Left lung (tissue), 10 donors: ENCODE results near the gene FGF6. TPM values are rescaled to one million over a fixed set of nuclear protein-coding genes. Genes with fewer than 3 reads are reported as not detected.

Experiments
- ATAC-seq: fragments of 200-7000 bp; cut with Tn5 transposase; one replicate; pipeline ENCODE4 v1.9.1; 2020; ENCODE audit warnings: moderate library complexity
- DNase-seq, 4 donors: peaks; one replicate each; pipeline ENCODE4 v3.0.0-alpha.2; 2013 to 2020
- H3K27ac ChIP-seq, 2 donors: fragments of 200-600 bp; sonication (generic) in 1 of 2; one replicate each; pipeline versions ENCODE4 v1.5.0 to v1.8.0; 2020 to 2021
- H3K27me3 ChIP-seq, 2 donors: fragments of 200-600 bp; sonication (generic) in 1 of 2; one replicate each; pipeline versions ENCODE4 v1.5.0 to v1.8.0; 2020 to 2021
- H3K36me3 ChIP-seq, 2 donors: fragments of 200-600 bp; sonication (generic) in 1 of 2; one replicate each; pipeline versions ENCODE4 v1.5.0 to v1.8.0; 2020 to 2021
- H3K4me1 ChIP-seq, 2 donors: fragments of 200-600 bp; one replicate each; pipeline ENCODE4 v1.8.0; 2021
- H3K4me3 ChIP-seq, 2 donors: fragments of 200-600 bp; sonication (generic) in 1 of 2; one replicate each; pipeline versions ENCODE4 v1.5.0 to v1.8.0; 2020 to 2021; ENCODE audit warnings: mild to moderate bottlenecking in 1 of 2
- H3K9me3 ChIP-seq, 2 donors: fragments of 200-600 bp; sonication (generic) in 1 of 2; one replicate each; pipeline versions ENCODE4 v1.5.0 to v1.8.0; 2020 to 2021
- intact Hi-C, 2 donors: fragments of 100-400 bp; cut with DNase I; formaldehyde crosslinking; loops; one replicate each; pipeline versions ENCODE4 v1.11.2 to v1.14.2; 2022
- polyA plus RNA-seq, 6 donors: library from polyadenylated mRNA; unstranded; fragments of 120-200 nt; gene quantifications; one replicate each; pipeline ENCODE4 v1.2.1, GENCODE V29; 2013; ENCODE audit not compliant: insufficient read length in 6 of 6
- total RNA-seq, 2 donors: library from RNA; stranded (reverse); fragmentation: NEBNext Ultra II Directional; extraction: Animal tissue kit (Norgen Biotek cat#: 25700); gene quantifications; one replicate each; pipeline ENCODE4 v1.2.1, GENCODE V29; 2021
- TF ChIP-seq, protein P1 (sequence below), 2 donors: fragments of 200-600 bp; sonication (generic) in 1 of 2; IDR thresholded peaks; one replicate each; pipeline versions ENCODE4 v1.5.0 to v1.8.0; 2021; ENCODE audit warnings: antibody characterized with exemption in 2 of 2
- donor health status: DM: no; HTN: yes; CAD: no.
- donor health status: DM: no; HTN: no; CAD: no.

The FGF6 gene
- total and polyA plus RNA-seq, 8 donors, result not detected

DNA sequence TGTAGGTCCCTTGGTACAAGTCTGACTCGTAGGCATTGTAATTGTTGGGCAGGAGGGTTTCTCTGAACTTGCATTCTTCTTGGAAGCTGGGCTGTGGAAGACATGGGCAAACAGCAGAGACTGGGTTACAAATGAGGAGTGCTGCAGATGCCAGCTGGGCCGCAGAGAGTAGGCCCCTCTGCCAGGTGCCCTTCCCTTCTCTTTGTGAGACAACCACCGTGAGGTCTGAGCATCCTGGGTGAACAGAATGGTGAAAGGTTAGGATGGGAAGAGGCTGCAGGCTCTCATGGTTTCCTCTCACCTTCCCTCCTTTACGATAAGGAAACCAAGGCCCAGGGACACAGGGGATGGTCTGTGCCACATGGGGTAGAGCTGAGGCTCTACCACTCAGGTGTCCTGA lies 11.3 kb downstream of the FGF6 start:
- intact Hi-C loops, result no loop called here
- TF ChIP-seq, protein P1, sequence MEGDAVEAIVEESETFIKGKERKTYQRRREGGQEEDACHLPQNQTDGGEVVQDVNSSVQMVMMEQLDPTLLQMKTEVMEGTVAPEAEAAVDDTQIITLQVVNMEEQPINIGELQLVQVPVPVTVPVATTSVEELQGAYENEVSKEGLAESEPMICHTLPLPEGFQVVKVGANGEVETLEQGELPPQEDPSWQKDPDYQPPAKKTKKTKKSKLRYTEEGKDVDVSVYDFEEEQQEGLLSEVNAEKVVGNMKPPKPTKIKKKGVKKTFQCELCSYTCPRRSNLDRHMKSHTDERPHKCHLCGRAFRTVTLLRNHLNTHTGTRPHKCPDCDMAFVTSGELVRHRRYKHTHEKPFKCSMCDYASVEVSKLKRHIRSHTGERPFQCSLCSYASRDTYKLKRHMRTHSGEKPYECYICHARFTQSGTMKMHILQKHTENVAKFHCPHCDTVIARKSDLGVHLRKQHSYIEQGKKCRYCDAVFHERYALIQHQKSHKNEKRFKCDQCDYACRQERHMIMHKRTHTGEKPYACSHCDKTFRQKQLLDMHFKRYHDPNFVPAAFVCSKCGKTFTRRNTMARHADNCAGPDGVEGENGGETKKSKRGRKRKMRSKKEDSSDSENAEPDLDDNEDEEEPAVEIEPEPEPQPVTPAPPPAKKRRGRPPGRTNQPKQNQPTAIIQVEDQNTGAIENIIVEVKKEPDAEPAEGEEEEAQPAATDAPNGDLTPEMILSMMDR (IDR thresholded peaks at IDR 0.05), result no peak
- no peak overlapping the region for H3K4me3 ChIP-seq
- H3K27ac ChIP-seq, result no peak overlapping the region
- no peak for DNase-seq
- ATAC-seq, result no peak
- H3K27me3 ChIP-seq, result peaks cover 0 to 9% of the 10 kb centered on the region in 2 donors
- no peaks in the 10 kb centered on the region for H3K9me3 ChIP-seq
- H3K36me3 ChIP-seq, result no peaks in the 10 kb centered on the region
- peaks cover 0 to 10% of the 10 kb centered on the region in 2 donors for H3K4me1 ChIP-seq

DNA sequence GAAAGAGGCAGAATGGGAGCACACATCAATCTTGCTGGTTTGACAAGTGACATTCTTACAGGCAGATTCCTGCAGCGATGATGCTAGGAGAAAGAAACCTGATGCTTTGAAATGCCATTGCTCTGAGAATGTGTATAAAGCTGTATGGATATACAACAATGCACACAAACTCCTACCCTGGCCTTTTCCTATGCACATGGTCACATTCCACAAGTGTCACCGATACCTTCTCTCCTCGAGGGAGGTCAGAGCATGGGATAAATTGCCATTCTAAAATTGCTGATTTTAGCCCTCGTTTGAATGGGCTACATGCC lies 11.9 kb downstream of the FGF6 start:
- Histone ChIP-seq H3K27ac (no peak overlapping the region), H3K4me3 (no peak overlapping the region), H3K36me3 (no peaks in the 10 kb centered on the region), H3K4me1 (peaks cover 0 to 4% of the 10 kb centered on the region in 2 donors), H3K27me3 (peaks cover 0 to 9% of the 10 kb centered on the region in 2 donors), H3K9me3 (no peaks in the 10 kb centered on the region)
- ATAC-seq (no peak), DNase-seq (no peak)
- intact Hi-C loops, result no loop called here
- TF ChIP-seq, protein P1 (IDR thresholded peaks at IDR 0.05), result no peak

DNA sequence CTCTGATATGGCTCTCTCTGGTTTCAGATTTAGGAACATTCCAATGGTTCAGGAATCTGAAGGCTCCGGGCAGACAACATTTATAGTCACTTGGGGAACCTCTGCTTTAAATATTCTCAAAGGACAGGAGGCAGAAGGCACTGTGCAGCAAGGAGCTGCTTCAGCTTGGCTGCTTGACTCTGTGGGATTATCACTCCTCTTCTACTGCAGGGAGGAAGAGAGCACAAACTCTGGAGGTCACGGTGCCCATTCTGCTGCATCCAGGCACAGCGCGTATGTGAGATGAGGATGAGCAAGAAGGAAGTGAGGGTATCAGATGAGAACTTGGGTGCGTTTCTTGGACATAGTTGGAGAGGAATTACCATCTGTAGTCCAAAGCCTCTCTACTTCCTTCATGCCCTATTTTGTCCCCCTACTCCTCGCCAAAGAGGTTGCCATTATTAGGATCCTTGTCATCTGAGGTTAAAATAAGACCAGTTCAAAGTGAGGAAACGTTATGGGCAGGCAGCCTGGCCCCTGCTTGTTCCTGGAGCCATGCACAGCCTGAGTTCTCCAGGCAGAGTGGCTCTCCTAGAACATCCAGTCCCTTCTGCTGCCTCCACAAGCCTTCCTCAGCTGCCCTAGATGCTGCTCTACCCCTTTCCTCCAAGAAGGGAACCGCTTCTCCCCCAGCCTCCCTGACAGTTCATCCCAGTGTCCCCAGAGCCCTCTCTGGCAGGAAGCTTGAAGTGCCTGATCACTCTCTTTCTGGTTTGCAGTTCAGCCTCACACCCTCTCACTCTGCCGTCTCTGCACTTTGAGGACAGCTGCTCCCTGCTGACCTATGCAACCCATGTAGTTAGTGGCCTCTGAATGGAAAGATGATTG lies 12.5 kb downstream of the FGF6 start:
- no peaks in the 10 kb centered on the region for H3K9me3 ChIP-seq
- ATAC-seq, result no peak
- H3K36me3 ChIP-seq, result no peaks in the 10 kb centered on the region

DNA sequence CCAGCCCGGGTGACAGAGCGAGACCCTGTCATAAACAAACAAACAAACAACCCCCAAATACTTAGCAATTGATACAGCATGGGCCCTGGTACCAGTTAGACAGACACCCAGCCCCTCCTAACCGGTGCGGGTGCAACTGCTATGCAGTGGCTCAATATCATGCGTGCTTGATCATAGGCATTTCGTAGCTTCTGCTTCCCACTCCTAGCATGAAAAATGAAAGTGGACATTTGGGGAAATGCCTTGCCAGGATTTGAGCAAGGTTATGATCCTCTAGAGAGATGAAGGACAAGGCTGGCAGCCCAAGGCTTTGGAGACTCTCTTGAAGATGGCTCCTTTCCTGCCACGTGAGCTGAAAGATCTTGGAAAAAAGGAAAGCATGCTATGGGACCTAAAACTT lies 13.7 kb downstream of the FGF6 start:
- no peaks in the 10 kb centered on the region for H3K36me3 ChIP-seq
- no peak overlapping the region for H3K4me3 ChIP-seq
- ATAC-seq, result no peak
- peaks cover 0 to 16% of the 10 kb centered on the region in 2 donors for H3K27me3 ChIP-seq
- peaks cover 0 to 4% of the 10 kb centered on the region in 2 donors for H3K4me1 ChIP-seq
- H3K27ac ChIP-seq, result no peak overlapping the region
- intact Hi-C loops, result no loop called here
- TF ChIP-seq, protein P1 (IDR thresholded peaks at IDR 0.05), result no peak
- no peaks in the 10 kb centered on the region for H3K9me3 ChIP-seq
- DNase-seq, result no peak

More for the DNA sequence above, 12.5 kb downstream of the FGF6 start:
- Histone ChIP-seq H3K4me1 (peaks cover 0 to 4% of the 10 kb centered on the region in 2 donors), H3K4me3 (no peak overlapping the region), H3K27ac (no peak overlapping the region), H3K27me3 (peaks cover 0 to 9% of the 10 kb centered on the region in 2 donors)
- intact Hi-C loops, result no loop called here
- TF ChIP-seq, protein P1 (IDR thresholded peaks at IDR 0.05), result no peak
- DNase-seq, result no peak

DNA sequence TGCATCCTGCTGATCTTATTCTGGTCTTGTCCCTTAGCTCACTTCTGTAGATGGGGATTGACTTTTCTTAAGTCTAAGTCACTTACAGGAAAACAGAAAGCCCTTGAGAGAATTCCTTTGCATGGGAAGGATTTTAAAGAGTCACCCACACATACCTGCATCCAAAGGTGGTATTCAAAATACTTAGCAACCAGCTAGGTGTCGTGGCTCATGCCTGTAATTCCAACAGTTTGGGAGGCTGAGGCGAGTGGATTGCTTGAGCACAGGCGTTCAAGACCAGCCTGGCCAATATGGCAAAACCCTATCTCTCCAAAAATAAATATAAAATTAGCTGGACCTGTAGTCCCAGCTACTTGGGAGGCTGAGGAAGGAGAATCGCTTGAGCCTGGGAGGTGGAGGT lies 14.2 kb downstream of the FGF6 start:
- TF ChIP-seq, protein P1 (IDR thresholded peaks at IDR 0.05), result no peak
- H3K27ac ChIP-seq, result no peak overlapping the region
- H3K4me1 ChIP-seq, result peaks cover 0 to 4% of the 10 kb centered on the region in 2 donors
- H3K27me3 ChIP-seq, result peaks cover 0 to 21% of the 10 kb centered on the region in 2 donors
- H3K4me3 ChIP-seq, result no peak overlapping the region
- H3K36me3 ChIP-seq, result no peaks in the 10 kb centered on the region
- ATAC-seq (no peak), DNase-seq (no peak)
- H3K9me3 ChIP-seq, result no peaks in the 10 kb centered on the region
- intact Hi-C loops, result no loop called here
